GM12892 (cell line): ENCODE data around the gene CHST15.

Experiments
- DNase-seq: peaks from one replicate; pipeline ENCODE4 v3.0.0; 2011; ENCODE audit not compliant: insufficient read length
- FAIRE-seq: peaks from 2 replicates; lab custom pipeline; 2011; peaks lifted over from hg19 to GRCh38; lab: Jason Lieb, UNC
- POLR2A ChIP-seq: IDR thresholded peaks from 2 replicates; pipeline ENCODE4 v1.6.1; 2011; ENCODE audit warnings: low read depth, low read length, control low read depth
- POLR2AphosphoS5 ChIP-seq: IDR thresholded peaks from 2 replicates; pipeline ENCODE4 v1.6.1; 2011; ENCODE audit warnings: low read depth, low read length, control low read depth
- TAF1 ChIP-seq: IDR thresholded peaks from 2 replicates; pipeline ENCODE4 v1.6.1; 2011; ENCODE audit warnings: low read depth, mild to moderate bottlenecking, control low read depth, low read length, borderline replicate concordance

CHST15 gene

DNA sequence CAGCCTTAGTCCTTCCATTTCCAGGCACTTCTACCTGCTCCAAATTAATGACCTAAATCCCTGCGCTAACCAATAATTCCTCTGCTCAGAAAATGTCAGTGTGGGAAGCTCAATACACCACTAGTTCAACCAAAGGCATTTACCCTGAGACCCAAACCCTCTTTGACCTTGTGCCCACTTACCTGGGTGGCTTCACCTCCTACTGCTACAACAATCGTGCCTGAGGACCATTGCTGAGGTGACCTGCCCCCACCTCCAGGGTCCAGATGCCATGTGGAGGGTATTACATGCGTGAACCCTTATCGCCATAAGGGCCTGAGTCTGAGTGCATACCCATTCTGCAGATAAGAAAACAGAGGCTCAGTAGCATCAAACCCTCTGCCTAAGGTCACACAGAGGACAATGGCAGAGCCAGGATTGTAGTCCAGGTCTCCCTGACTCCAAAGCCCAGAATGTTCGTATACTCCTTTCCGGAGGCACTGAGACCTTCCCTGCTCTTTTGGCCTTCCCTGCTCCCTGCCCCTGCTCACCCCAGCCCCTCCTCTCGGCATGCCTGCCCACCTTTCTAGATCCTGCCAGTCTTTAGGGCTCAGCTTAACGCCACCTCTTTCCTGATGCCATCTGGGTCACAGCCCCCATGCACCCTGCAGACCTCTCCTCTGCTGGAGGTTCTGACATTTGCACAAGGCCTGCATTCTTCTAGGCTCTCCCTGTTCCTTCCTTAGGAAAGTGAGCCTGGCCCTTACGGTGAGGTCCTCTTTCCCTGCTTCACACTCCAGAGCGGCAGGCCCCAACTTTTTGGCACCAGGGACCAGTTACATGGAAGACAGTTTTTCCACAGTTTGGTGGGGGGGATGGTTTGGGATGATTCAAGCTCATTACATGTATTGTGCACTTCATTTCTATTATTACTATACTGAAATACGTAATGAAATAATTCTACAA, 94.9 kb downstream of the CHST15 start:
- DNase-seq (no peak), FAIRE-seq (no peak)
- TF ChIP-seq TAF1 (no peak), POLR2A (no peak), POLR2AphosphoS5 (no peak)

DNA sequence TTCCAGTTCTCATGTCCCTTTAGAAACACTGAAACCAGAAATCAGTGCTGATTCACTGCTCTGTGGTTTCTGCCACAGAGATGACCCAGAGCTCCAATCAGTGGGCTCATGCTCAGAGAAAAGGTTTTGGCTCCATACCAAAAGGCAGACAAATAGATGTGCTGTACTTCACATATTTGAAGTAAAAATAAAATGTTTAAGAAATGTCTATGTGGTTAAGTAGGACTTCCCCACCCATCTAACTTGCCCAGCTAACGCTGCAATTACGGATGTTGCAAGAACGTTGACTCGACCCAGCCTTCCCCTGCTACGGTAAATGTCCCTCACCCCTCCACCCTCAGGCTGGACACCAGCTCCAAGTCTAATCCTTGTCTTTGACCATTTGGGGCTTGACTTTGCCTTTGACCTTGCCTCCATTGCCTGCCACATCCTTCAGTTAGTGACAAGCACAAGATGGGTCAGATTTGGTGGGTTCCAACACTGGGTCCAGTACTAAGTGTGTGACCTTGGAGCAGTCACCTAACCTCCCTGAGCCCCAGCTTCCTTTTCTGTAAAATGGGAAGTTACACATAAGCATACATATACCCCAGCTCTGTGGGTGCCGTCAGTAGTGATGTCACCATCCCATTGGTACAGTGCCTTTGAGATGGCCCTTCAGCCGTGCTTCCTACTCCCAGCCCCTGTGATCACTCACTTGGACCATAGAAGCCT, 95.8 kb downstream of the CHST15 start:
- TF ChIP-seq POLR2AphosphoS5 (no peak), POLR2A (no peak), TAF1 (no peak)
- no peak for FAIRE-seq
- DNase-seq: no peak

DNA sequence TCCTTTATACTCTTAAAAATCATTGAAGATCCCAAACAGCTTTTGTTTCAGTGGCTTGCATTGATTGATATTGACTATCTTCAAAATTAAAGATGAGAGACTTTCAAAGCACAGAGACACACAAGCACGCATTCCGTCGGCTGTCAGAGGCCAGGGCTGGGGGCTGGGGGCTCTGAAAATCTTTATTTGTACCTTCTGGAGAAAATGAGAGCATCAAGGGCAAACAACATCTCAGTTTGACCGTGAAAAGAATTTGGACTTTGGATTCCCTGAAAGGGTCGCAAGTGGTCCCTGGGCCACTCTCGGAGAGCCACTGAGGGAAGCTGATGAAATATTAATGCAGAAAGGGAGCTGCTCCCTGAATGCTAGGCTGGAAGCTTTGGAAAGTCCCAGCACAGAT, 96.4 kb downstream of the CHST15 start:
- DNase-seq (no peak), FAIRE-seq (no peak)
- TF ChIP-seq POLR2AphosphoS5 (no peak), POLR2A (no peak), TAF1 (no peak)

DNA sequence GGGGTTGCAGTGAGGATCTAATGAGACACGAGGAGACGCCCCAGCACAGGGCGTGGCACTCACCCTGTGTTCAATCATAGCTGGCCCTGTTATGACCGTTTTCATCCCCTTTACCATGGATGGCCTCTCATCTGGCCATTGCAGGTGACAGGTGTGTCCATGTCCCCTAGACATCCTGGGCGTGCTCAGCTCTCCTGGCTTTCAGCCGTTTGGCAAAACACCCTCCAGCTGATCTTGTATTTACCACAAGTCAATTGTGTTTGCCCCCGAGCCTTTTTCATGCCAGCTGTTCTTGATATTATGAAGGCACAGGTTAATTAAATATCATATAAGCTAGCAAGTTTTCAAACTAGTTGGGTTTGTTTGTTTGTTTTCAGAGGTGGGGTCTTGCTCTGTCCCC, 97.1 kb downstream of the CHST15 start:
- TF ChIP-seq POLR2A (no peak), TAF1 (no peak), POLR2AphosphoS5 (no peak)
- FAIRE-seq: no peak
- no peak for DNase-seq

DNA sequence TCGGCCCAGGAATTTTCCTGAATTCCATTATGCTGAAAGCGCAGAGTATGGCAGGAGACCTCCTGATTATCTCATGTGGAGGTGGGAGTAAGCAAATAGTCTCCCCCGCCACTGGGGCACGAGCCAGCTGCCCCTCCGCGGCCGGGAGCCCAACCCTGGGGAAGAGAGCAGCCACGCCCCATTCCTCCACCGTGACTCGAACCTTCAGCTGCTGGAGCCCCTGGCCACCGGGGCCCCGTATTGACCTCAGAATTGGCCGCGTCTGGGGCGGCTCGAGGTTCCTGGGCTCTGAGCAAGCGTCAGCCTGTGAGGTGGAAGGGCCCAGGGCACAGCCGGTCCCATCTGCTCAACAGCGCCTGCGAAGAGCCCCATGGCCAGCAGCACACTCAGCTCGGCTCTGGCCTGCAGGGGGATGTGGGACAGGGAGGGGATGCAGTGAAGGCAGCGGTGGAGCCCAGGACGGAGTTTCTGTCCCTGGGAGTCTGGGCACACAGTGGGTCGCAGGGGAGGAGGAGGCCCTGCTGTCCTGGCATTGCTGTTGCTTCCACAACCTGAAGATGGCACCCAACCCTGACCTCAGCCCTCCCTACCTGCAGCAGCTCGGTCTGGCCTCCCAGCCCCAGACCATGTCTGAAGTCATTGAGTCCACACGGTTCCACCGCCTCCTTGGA, 97.8 kb downstream of the CHST15 start:
- FAIRE-seq (peak; percentile 87), DNase-seq (peak; percentile 54)
- TF ChIP-seq POLR2AphosphoS5: no peak
- TF ChIP-seq POLR2A: no peak
- TF ChIP-seq TAF1: no peak

DNA sequence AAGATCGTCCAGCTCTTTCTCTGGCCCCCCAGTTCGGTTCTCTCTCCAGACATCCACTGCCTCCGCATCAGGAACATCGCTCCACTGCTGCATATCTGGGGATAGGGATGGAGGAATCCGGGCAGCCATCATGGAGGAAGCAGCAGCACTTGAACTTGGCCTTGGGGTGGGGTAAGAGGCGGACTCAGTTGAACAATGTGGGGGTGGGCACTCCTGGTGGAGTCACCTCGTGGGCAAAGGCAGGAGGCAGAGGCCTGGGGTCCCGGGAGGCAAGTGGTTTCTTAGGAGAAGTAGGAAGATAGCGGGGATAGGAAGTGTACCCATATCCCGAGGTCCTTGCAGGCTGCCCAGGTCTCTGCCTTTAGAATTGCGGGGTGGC, 98.3 kb downstream of the CHST15 start:
- no peak for DNase-seq
- TF ChIP-seq POLR2AphosphoS5 (no peak), POLR2A (no peak), TAF1 (no peak)
- no peak for FAIRE-seq

DNA sequence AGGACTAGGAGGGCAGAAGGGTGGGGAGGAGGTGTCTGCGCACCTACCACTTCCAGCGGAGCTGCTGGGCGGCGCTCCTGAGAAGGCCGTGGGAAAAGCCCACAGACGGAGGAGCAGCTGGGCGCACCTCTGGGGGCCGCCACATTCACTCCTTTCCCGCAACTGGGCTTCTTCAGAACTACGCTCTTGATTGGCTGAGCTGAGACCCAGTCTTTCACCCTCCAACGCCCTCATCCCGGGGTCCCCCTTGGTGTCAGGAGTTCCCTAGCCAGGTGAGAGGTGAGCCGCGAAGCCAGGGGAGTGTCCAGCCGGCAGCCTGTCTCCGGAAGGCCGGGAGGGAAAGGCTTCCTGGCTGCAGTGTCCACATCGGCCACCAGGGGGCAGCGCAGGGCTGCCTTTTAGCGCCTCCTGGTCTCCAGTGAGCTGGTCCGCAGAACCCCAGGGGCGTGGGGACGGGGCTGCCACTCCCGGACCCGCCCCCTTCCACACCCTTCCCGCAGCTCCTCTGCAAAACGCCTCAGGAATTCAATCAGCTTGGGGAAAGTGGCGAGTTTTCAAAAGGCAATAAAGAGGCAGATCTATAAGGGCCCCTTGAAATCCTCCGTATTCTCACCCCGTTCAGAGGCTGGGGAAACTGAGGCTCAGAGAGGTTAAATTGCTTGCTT, 98.8 kb downstream of the CHST15 start:
- DNase-seq (peak; percentile 86), FAIRE-seq (peak; percentile 96)
- no peak for TF ChIP-seq POLR2AphosphoS5
- TF ChIP-seq POLR2A: no peak
- no peak for TF ChIP-seq TAF1

DNA sequence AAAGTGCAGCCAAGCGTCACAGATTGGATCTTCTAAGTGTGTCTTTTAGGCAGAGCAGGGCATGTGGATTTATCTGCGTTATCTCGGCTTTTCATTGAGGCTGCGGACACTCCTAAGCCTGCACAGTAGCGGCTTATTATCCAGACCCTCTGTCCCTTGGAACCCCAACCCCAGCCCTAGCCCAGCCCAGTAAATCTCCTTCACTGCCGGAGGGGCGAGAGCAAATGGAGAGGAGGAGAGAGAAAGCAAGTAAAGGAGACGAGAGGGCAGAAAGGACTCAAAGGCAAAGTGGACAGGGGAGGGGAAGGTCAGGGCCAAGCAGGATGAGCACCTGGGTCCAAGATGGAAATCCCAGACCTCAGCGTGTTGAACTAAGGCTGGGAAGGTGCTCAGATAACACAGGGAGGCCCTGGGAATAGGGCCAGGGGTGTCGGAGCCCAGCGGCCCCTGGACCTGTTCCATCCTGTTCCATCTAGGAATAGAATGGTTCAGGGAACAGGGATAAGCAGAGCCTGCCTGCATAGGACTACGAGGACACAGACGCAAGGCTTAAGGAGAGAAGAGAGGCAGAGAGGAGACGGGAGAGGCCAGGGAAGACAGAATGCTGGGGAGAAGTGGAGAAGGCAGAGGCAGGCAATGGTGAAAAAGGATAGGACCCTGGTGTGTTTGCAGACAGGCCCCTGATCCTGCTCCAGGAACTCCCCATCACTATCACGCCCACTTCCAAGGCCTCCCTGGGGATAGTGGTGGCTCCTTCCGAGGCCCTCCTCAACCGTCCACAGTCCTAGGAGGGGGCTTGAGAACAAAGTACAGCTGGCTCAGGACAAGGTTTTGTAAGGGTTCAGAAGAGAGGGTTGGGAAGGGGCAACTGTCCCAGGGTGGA, 99.6 kb downstream of the CHST15 start:
- FAIRE-seq (no peak), DNase-seq (no peak)

DNA sequence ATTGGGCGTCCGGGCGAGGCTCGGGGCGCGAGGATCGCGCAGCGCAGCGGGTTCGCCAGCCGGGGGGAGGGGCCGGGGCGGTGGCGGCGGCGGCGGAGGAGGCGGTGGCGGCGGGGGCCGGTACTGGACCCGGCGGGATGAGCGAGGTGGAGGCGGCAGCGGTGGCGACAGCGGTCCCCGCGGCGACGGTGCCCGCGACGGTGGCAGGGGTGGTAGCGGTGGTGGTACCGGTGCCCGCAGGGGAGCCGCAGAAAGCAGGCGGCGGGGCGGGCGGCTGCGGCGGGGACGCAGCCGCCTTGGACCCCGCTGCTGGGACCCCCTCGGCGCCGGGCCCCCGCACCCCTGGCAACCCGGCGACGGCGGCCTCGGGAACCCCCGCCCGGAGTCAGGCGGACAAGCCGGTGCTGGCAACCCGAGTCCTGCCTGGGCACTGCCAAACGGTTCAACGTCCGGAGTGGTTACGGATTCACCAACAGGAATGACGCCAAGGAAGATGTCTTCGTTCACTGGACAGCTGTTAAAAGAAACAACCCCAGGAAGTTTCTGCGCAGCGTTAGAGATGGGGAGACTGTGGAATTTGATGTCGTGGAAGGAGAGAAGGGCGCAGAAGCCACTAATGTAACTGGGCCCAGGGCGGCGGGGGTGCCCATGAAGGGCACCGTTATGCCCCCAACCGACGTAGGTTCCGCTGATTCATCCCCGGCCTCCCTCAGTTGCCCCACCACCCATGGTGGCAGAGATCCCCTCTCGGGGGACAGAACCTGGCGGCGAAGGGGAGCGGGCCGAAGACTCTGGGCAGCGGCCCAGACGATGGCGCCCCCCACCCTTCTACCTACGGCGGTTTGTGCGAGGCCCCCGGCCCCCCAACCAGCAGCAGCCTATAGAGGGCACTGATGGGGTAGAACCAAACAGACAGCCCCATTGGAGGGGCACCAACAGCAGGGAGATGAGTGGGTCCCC, 101.5 kb downstream of the CHST15 start:
- no peak for DNase-seq
- TF ChIP-seq POLR2A (no peak), POLR2AphosphoS5 (no peak), TAF1 (no peak)
- no peak for FAIRE-seq

More for the DNA sequence above, 99.6 kb downstream of the CHST15 start:
- no peak for TF ChIP-seq POLR2A
- no peak for TF ChIP-seq POLR2AphosphoS5
- TF ChIP-seq TAF1: no peak
